ENCODE measurements around the gene MYOCOS. TPM values are rescaled to one million over a fixed set of nuclear protein-coding genes. Genes with fewer than 3 reads are reported as not detected.
"Not testable (repeated sequence)": the region's sequence is repeated elsewhere in the genome, so short reads cannot be mapped to it uniquely, and the experiment has no call there.

The MYOCOS gene
- total RNA-seq, 1 experiment from 2014 or later = not detected

GRCh38 chr1:171640225-171640624, 18.2 kb downstream of the MYOCOS start:
- H3K9me3 ChIP-seq (replicated peaks) = no peaks in the 10 kb centered on the region
- no peak overlapping the region for H3K27ac ChIP-seq
- H3K27me3 ChIP-seq (replicated peaks) = no peaks in the 10 kb centered on the region
- DNase-seq (ENCODE audit: low read depth in 1 of 2, low spot score in 2 of 2) = no peak
- H3K4me3 ChIP-seq = no peak overlapping the region
- H3K4me1 ChIP-seq (replicated peaks) = peaks cover 7% of the 10 kb centered on the region
- no peaks in the 10 kb centered on the region for H3K36me3 ChIP-seq

DNA sequence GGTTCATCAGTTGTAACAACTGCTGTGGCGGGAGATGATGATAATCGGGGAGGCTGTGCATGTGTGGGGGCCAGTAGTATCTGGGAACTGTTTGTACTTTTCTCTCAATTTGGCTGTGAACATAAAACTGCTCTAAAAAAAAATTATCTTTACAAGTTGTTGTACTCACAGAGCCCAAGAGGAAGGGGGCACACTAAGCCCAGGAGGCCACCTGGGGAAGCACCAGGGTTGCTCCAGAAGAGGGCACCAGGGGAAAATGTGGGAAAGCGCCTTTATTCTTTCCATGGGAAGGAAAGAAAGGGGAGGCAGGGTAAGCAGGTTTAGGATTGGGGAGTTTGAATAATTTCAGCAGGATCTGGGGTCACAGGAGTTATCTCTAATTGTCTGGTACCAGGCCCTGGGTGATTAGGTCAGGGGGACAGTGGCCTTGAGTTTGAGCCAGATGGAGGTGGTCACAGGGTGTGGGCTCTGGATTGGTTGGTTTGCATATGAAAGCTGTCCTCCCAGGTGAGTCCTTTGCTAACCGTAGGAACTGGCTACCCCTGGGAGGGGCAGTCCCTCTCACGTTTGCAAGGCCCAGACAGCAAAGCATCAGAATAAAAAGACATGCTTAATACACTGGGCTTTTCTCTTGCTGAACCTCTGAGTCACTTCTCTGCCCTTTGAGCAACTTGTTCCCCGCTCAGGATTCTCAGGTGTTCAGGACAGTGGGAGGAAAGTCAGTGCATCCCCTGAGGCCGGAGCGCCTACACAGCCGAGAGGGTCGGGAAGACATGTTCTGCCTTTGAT, 19.2 kb downstream of the MYOCOS start:
- Histone ChIP-seq H3K27me3 (replicated peaks) (no peaks in the 10 kb centered on the region), H3K9me3 (replicated peaks) (no peaks in the 10 kb centered on the region), H3K27ac (no peak overlapping the region), H3K4me1 (replicated peaks) (peaks cover 16% of the 10 kb centered on the region), H3K4me3 (no peak overlapping the region), H3K36me3 (no peaks in the 10 kb centered on the region)
- no peak for DNase-seq (ENCODE audit: low read depth in 1 of 2, low spot score in 2 of 2)

DNA sequence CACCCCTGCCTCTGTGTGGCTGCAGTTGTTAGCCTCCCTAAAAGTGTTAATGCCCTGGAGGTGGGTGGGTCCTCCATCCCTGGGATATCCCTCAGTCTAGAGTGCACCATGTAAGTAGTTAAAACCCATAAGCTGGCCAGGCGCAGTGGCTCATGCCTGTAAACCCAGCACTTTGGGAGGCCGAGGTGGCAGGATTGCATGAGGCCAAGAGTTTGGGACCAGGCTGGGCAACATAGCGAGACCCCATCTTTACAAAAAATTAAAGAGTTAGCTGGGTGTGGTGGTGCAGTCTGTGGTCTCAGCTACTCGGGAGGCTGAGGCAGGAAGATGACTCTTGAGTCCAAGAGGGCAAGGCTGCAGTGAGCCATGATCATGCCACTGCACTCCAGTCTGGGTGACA, 20.2 kb downstream of the MYOCOS start:
- Histone ChIP-seq H3K27me3 (replicated peaks) (no peaks in the 10 kb centered on the region), H3K36me3 (no peaks in the 10 kb centered on the region), H3K4me3 (no peak overlapping the region), H3K4me1 (replicated peaks) (peaks cover 16% of the 10 kb centered on the region), H3K27ac (no peak overlapping the region), H3K9me3 (replicated peaks) (no peaks in the 10 kb centered on the region)
- no peak for DNase-seq (ENCODE audit: low read depth in 1 of 2, low spot score in 2 of 2)

DNA sequence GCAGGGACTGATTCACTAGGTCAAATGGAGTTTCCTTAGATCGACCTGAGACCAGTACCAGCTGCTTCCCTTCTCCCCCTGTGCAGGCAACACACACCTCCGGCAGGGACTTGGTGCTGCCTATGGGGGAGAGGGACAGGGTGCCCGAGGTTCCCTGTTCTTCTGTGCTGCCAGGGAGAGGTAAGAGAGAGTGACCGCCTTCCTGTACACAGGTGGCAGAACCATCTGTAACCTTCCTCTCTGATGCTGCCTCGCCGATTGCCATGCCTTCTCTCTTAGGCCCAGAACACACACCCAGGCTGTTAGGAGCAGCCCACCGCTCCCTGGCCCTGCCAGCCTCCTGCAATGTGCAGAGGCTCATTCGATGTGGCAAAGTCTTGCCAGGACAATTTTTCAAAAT, 21.1 kb downstream of the MYOCOS start:
- H3K4me1 ChIP-seq (replicated peaks) = peaks cover 16% of the 10 kb centered on the region
- H3K27me3 ChIP-seq (replicated peaks) = no peaks in the 10 kb centered on the region
- no peaks in the 10 kb centered on the region for H3K36me3 ChIP-seq
- no peak overlapping the region for H3K4me3 ChIP-seq
- DNase-seq (ENCODE audit: low read depth in 1 of 2, low spot score in 2 of 2) = no peak
- no peak overlapping the region for H3K27ac ChIP-seq
- H3K9me3 ChIP-seq (replicated peaks) = no peaks in the 10 kb centered on the region

DNA sequence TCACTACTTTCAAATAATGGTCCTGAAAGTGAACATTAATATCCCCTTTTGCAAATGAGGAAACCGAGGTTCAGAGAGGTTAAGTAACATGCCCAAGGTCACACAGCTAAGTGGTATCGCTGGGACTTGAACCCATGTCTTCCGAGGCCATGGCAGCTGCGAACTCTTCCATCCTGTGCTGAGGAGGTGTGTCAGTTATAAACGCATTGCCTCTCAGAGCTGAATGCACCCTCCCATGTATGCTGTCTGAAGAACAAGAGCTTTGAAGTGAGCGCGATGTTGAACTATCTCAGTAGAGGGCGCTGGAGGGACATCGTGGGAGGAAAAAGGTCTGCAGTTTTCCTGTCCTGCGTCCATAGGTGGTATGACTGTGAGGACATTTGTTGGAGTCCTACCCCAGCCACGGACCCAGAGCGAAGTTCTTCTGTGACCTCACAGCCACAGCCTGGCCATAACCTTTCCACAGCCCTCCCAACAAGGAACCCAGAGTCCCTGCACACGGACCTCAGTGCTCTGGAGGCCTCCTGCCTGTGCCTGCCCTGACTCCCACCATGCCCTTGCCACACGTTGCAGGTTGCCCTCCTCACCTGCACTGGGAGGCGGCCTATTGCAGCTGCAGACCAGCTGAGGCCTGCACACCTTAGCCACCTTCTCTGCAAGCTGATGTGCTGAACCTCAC, 22.9 kb downstream of the MYOCOS start:
- H3K4me3 ChIP-seq = no peak overlapping the region
- H3K36me3 ChIP-seq = no peaks in the 10 kb centered on the region
- H3K9me3 ChIP-seq (replicated peaks) = no peaks in the 10 kb centered on the region
- DNase-seq (ENCODE audit: low read depth in 1 of 2, low spot score in 2 of 2) = peak; percentile 80 to 82
- no peak overlapping the region for H3K27ac ChIP-seq
- no peaks in the 10 kb centered on the region for H3K27me3 ChIP-seq (replicated peaks)
- peaks cover 16% of the 10 kb centered on the region for H3K4me1 ChIP-seq (replicated peaks)

- no peak for DNase-seq (ENCODE audit: low read depth in 1 of 2, low spot score in 2 of 2)
- H3K27ac ChIP-seq = no peak overlapping the region
- no peaks in the 10 kb centered on the region for H3K27me3 ChIP-seq (replicated peaks)
These were observed 23.7 kb downstream of the MYOCOS start for GRCh38 chr1:171645553-171646248.

DNA sequence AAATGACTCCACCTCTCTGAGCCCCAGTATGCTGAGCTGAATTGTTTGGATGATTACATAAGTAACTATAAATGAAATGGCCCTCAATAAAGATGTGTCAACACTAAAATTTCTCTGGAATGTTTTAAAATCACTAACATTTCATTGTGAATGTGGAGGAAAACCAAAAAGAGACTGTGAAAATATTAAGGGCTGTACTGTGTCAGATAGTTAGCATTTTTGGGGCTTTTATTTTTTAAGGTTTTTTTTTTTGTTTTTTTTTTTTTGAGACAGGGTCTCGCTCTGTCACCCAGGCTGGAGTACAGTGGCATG, 24.2 kb downstream of the MYOCOS start:
- Histone ChIP-seq H3K9me3 (replicated peaks) (no peaks in the 10 kb centered on the region), H3K27me3 (replicated peaks) (no peaks in the 10 kb centered on the region), H3K27ac (no peak overlapping the region), H3K36me3 (no peaks in the 10 kb centered on the region), H3K4me3 (no peak overlapping the region), H3K4me1 (replicated peaks) (peaks cover 16% of the 10 kb centered on the region)
- DNase-seq (ENCODE audit: low read depth in 1 of 2, low spot score in 2 of 2) = peak in 1 of 2 experiments; percentile 25

More at GRCh38 chr1:171645553-171646248, 23.7 kb downstream of the MYOCOS start:
- no peak overlapping the region for H3K4me3 ChIP-seq
- H3K9me3 ChIP-seq (replicated peaks) = no peaks in the 10 kb centered on the region
- H3K36me3 ChIP-seq = no peaks in the 10 kb centered on the region
- H3K4me1 ChIP-seq (replicated peaks) = peaks cover 16% of the 10 kb centered on the region

DNA sequence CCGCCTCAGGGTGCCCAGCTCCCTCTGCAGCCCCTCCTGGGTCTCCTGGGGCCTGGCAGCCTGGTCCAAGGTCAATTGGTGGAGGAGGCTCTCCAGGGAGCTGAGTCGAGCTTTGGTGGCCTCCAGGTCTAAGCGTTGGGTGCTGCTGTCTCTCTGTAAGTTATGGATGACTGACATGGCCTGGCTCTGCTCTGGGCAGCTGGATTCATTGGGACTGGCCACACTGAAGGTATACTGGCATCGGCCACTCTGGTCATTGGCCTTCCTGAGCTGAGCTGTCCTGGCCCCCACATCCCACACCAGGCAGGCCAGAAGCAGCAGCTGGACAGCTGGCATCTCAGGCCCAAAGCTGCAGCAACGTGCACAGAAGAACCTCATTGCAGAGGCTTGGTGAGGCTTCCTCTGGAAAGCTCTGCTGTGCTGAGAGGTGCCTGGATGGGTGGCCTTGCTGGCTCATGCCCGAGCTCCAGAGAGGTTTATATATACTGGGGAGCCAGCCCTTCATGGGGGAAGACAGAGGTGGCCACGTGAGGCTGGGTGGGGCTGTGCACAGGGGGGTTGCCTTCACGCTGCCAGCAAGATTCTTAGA, 30.3 kb downstream of the MYOCOS start, which contains the start of gene MYOC:
Gene MYOC (minus strand): TSS at position 455 of the 589 bp plus-strand sequence. CDS start 77 bp downstream, at position 378.
- Histone ChIP-seq H3K27me3 (replicated peaks) (no peaks in the 10 kb centered on the region), H3K27ac (no peak within 1 kb of the TSS), H3K4me1 (replicated peaks) (peaks cover 20% of the 10 kb centered on the region), H3K9me3 (replicated peaks) (no peaks in the 10 kb centered on the region), H3K36me3 (no peaks in the 10 kb centered on the region), H3K4me3 (no peak within 1 kb of the TSS)
- no peak for DNase-seq (ENCODE audit: low read depth in 1 of 2, low spot score in 2 of 2)

GRCh38 chr1:171653796-171654195, 31.8 kb downstream of the MYOCOS start:
- no peak for DNase-seq (ENCODE audit: low read depth in 1 of 2, low spot score in 2 of 2)
- Histone ChIP-seq H3K27ac (no peak overlapping the region), H3K36me3 (no peaks in the 10 kb centered on the region), H3K4me3 (no peak overlapping the region), H3K4me1 (replicated peaks) (peaks cover 20% of the 10 kb centered on the region), H3K27me3 (replicated peaks) (no peaks in the 10 kb centered on the region), H3K9me3 (replicated peaks) (no peaks in the 10 kb centered on the region)

GRCh38 chr1:171654201-171654941, 32.3 kb downstream of the MYOCOS start:
- H3K9me3 ChIP-seq (replicated peaks) = no peaks in the 10 kb centered on the region
- H3K27me3 ChIP-seq (replicated peaks) = no peaks in the 10 kb centered on the region
- DNase-seq (ENCODE audit: low read depth in 1 of 2, low spot score in 2 of 2) = peak in 1 of 2 experiments; percentile 54
- no peaks in the 10 kb centered on the region for H3K36me3 ChIP-seq
- H3K27ac ChIP-seq = no peak overlapping the region
- H3K4me3 ChIP-seq = no peak overlapping the region
- peaks cover 20% of the 10 kb centered on the region for H3K4me1 ChIP-seq (replicated peaks)

DNA sequence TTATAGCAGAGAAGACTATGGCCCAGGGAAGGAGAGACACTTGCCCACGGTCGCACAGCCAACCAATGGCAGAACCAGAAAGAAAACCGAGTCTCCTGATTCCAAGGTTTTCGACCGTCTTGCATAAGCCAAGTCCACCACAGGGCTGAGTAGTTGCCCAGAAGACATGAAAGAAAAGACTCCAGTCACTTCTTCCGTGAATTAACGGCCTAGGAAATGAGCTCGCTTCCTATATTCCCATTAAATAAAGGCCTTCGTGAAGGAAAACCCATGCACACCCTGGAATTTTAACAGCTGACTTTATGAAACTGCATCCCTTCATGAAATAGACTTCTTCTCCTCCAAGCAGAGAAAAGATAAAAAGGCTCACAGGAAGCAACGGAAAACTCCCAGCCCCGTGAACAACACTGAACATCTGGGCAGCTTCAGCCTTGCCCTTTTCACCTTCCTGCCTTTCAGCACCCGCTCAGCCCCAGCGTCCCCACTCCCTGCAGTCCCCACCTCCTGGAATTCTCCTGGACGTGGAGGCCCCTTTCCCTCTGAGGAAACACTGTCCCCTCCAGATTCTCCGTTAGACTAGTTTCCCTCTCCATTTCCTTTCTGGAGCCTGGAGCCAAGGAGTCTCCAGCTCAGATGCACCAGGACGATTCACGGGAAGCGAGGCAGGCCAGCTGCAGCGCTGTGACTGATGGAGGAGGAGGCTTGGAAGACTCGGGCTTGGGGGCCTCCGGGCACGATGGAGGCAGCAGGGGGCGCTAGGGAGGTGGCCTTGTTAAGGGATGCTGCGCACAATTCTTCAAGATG, 33.1 kb downstream of the MYOCOS start:
- H3K27me3 ChIP-seq (replicated peaks) = no peaks in the 10 kb centered on the region
- DNase-seq (ENCODE audit: low read depth in 1 of 2, low spot score in 2 of 2) = no peak
- H3K9me3 ChIP-seq (replicated peaks) = no peaks in the 10 kb centered on the region
- H3K4me3 ChIP-seq = no peak overlapping the region
- H3K36me3 ChIP-seq = no peaks in the 10 kb centered on the region
- peaks cover 20% of the 10 kb centered on the region for H3K4me1 ChIP-seq (replicated peaks)
- no peak overlapping the region for H3K27ac ChIP-seq

DNA sequence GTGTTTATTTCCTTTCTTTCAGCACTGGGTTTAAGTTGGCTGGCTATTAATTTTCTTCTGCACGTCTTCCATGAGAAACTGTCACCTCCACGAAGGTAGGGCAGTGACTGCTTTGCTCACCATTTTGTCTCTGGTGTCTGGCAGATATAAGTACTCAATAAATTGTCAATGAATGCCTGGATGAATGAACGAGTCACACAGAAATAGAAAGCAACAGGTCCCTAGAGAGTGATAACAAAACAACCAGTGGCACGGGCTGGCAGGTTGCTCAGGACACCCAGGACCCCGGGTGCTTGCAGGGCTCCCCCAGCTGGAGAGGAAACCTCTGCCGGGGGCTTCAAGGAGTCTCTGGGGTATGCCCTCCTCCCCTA, 33.7 kb downstream of the MYOCOS start:
- H3K4me1 ChIP-seq (replicated peaks) = peaks cover 20% of the 10 kb centered on the region
- no peak for DNase-seq (ENCODE audit: low read depth in 1 of 2, low spot score in 2 of 2)
- no peak overlapping the region for H3K27ac ChIP-seq
- H3K9me3 ChIP-seq (replicated peaks) = no peaks in the 10 kb centered on the region
- no peak overlapping the region for H3K4me3 ChIP-seq
- H3K36me3 ChIP-seq = no peaks in the 10 kb centered on the region
- no peaks in the 10 kb centered on the region for H3K27me3 ChIP-seq (replicated peaks)

DNA sequence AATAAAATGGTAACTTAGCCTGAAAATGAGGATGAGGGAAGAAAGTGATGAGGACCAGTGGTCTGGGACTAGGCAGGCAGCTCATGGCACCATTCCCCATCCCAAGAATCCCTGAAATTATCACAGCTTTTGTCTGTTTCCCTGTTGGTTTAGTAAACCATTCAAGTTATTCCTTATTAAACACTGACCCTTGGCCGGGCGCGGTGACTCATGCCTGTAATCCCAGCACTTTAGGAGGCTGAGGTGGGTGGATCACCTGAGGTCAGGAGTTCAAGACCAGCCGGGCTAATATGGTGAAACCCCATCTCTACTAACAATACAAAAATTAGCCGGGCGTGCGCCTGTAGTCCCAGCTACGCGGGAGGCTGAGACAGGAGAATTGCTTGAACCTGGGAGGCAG, 34.2 kb downstream of the MYOCOS start:
- not testable (repeated sequence) for H3K9me3 ChIP-seq (replicated peaks); H3K27me3 ChIP-seq (replicated peaks); DNase-seq (ENCODE audit: low read depth in 1 of 2, low spot score in 2 of 2); H3K4me3 ChIP-seq; H3K36me3 ChIP-seq; H3K27ac ChIP-seq
- H3K4me1 ChIP-seq (replicated peaks) = peaks cover 20% of the 10 kb centered on the region

Data from SJSA1 (cell line).